Esophagus muscularis mucosa (tissue), 4 donors: ENCODE results near the gene MAGI1. TPM values are rescaled to one million over a fixed set of nuclear protein-coding genes. Genes with fewer than 3 reads are reported as not detected.

Source experiments
- DNase-seq: peaks from one replicate; pipeline ENCODE4 v3.0.0-alpha.2; 2017; ENCODE audit errors: extremely low spot score
- H3K27ac ChIP-seq, 4 donors: fragments of 200-600 bp; sonication (generic); replicated peaks in 1 of 4; 1 replicate in 3 of 4; 2 replicates in 1 of 4; pipeline ENCODE4 v1.5.1; 2016 to 2019; ENCODE audit warnings: mild to moderate bottlenecking in 1 of 4
- H3K27me3 ChIP-seq, 4 donors: fragments of 200-600 bp; sonication (generic); one replicate each; pipeline versions ENCODE4 v1.5.1 to v1.6.0; 2016 to 2019
- H3K36me3 ChIP-seq, 4 donors: fragments of 200-600 bp; sonication (generic); one replicate each; pipeline ENCODE4 v1.5.1; 2016 to 2019
- H3K4me1 ChIP-seq, 4 donors: fragments of 200-600 bp; sonication (generic); one replicate each; pipeline ENCODE4 v1.5.1; 2016 to 2019
- H3K4me3 ChIP-seq, 4 donors: fragments of 200-600 bp; sonication (generic); 1 replicate in 2 of 4; 2 replicates in 2 of 4; pipeline ENCODE4 v1.5.1; 2016 to 2019; ENCODE audit warnings: mild to moderate bottlenecking in 4 of 4, moderate library complexity in 1 of 4
- H3K9me3 ChIP-seq, 4 donors: fragments of 200-600 bp; sonication (generic); 1 replicate in 3 of 4; 2 replicates in 1 of 4; pipeline ENCODE4 v1.5.1; 2016 to 2019
- CTCF ChIP-seq, 3 experiments: fragments of 200-600 bp in 2 of 3; fragments of 450-650 bp in 1 of 3; sonication (generic) in 2 of 3; IDR thresholded peaks; one replicate each; pipeline ENCODE4 v1.5.1; 2017 to 2019; ENCODE audit warnings: antibody characterized with exemption in 3 of 3, mild to moderate bottlenecking in 2 of 3, moderate library complexity in 1 of 3
- EP300 ChIP-seq: sonication (generic); formaldehyde crosslinking; IDR thresholded peaks from one replicate; pipeline ENCODE4 v1.6.1; 2017; ENCODE audit warnings: antibody characterized with exemption
- POLR2A ChIP-seq: fragments of 450-650 bp; IDR thresholded peaks from one replicate; pipeline ENCODE4 v1.6.1; 2017; ENCODE audit warnings: antibody characterized with exemption, moderate library complexity, mild to moderate bottlenecking, low read depth
- POLR2AphosphoS5 ChIP-seq, 2 donors: sonication (generic); formaldehyde crosslinking; IDR thresholded peaks; one replicate each; pipeline ENCODE4 v1.6.1; 2017; ENCODE audit warnings: antibody characterized with exemption in 2 of 2
- WGBS: methylation state at CpG from one replicate; pipeline ENCODE4 v1.1.5; 2018; 5-methylcytosine and 5-hydroxymethylcytosine counted together
- intact Hi-C: fragments of 100-400 bp; cut with DNase I; formaldehyde crosslinking; loops from one replicate; pipeline ENCODE4 v1.15.1; 2023
- total RNA-seq, 4 donors: library from RNA; depleted of rRNA; stranded (reverse); fragments of >200 nt; gene quantifications; one replicate each; pipeline versions ENCODE4 v1.1.0 to v1.2.1, GENCODE V29; 2016

MAGI1 gene
- 10 to 100 TPM; 17.1 to 35.1 (median 25.2) TPM for total RNA-seq

- intact Hi-C loops = loop anchor here (5.0 to 10.0 kb wide), 4 partner anchors 78 to 254 kb away; no protein-coding TSS in a partner anchor
- TF ChIP-seq EP300 (no peak), CTCF (IDR thresholded peaks at IDR 0.05) (peak in 1 of 3 experiments; percentile 2), POLR2A (no peak), POLR2AphosphoS5 (IDR thresholded peaks at IDR 0.05) (peak; percentile 61 to 86)
- peak within 1 kb of the TSS; percentile 71 to 90 (median 80) for H3K4me3 ChIP-seq
- H3K27me3 ChIP-seq = no peaks in the 10 kb centered on the region
- DNase-seq = peak; percentile 94
- no peaks in the 10 kb centered on the region for H3K36me3 ChIP-seq
- peaks cover 6 to 40% (median 35%) of the 10 kb centered on the region in 4 donors for H3K4me1 ChIP-seq
- whole genome bisulfite sequencing = 1% methylated on average over 26 of the region's 73 CpGs
- no peaks in the 10 kb centered on the region for H3K9me3 ChIP-seq
- H3K27ac ChIP-seq = peak within 1 kb of the TSS; percentile 88 to 96 (median 92)
Observed at GRCh38 chr3:66038726-66039589, at the start of gene MAGI1. TSS of gene MAGI1 (minus strand) at chr3:66038918. CDS start at chr3:66038308, 610 bp downstream.

GRCh38 chr3:66083784-66084213 lies 45.1 kb upstream of the MAGI1 start:
- TF ChIP-seq CTCF (IDR thresholded peaks at IDR 0.05) (no peak), POLR2AphosphoS5 (IDR thresholded peaks at IDR 0.05) (no peak), POLR2A (no peak), EP300 (no peak)
- H3K27ac ChIP-seq = no peak overlapping the region
- intact Hi-C loops = no loop called here
- H3K9me3 ChIP-seq = no peaks in the 10 kb centered on the region
- no peaks in the 10 kb centered on the region for H3K27me3 ChIP-seq
- 75% methylated on average over 3 of the region's 3 CpGs for WGBS
- H3K4me1 ChIP-seq = no peaks in the 10 kb centered on the region
- no peak overlapping the region for H3K4me3 ChIP-seq
- H3K36me3 ChIP-seq = no peaks in the 10 kb centered on the region
- no peak for DNase-seq

- TF ChIP-seq EP300 (no peak), CTCF (IDR thresholded peaks at IDR 0.05) (no peak), POLR2A (no peak), POLR2AphosphoS5 (IDR thresholded peaks at IDR 0.05) (no peak)
- Histone ChIP-seq H3K36me3 (no peaks in the 10 kb centered on the region), H3K9me3 (no peaks in the 10 kb centered on the region), H3K27me3 (no peaks in the 10 kb centered on the region), H3K4me3 (no peak overlapping the region), H3K4me1 (no peaks in the 10 kb centered on the region), H3K27ac (no peak overlapping the region)
- intact Hi-C loops = no loop called here
- WGBS = 79% methylated on average over 5 of the region's 5 CpGs
- no peak for DNase-seq
Observed at GRCh38 chr3:66083096-66083678, 44.5 kb upstream of the MAGI1 start.

GRCh38 chr3:66082679-66083078 lies 44.0 kb upstream of the MAGI1 start:
- H3K27me3 ChIP-seq = no peaks in the 10 kb centered on the region
- H3K4me3 ChIP-seq = no peak overlapping the region
- DNase-seq = no peak
- H3K4me1 ChIP-seq = no peaks in the 10 kb centered on the region
- H3K9me3 ChIP-seq = peaks cover 0 to 4% (median 0%) of the 10 kb centered on the region in 4 donors
- TF ChIP-seq POLR2A = no peak
- TF ChIP-seq EP300 = no peak
- no peak overlapping the region for H3K27ac ChIP-seq
- intact Hi-C loops = no loop called here
- H3K36me3 ChIP-seq = no peaks in the 10 kb centered on the region

- Histone ChIP-seq H3K4me3 (no peak overlapping the region), H3K36me3 (no peaks in the 10 kb centered on the region), H3K27me3 (no peaks in the 10 kb centered on the region), H3K9me3 (peaks cover 0 to 5% (median 0%) of the 10 kb centered on the region in 4 donors), H3K27ac (no peak overlapping the region), H3K4me1 (no peaks in the 10 kb centered on the region)
- DNase-seq = no peak
- 87% methylated on average over 3 of the region's 3 CpGs for WGBS
- intact Hi-C loops = no loop called here
- TF ChIP-seq POLR2A (no peak), CTCF (IDR thresholded peaks at IDR 0.05) (no peak), EP300 (no peak), POLR2AphosphoS5 (IDR thresholded peaks at IDR 0.05) (no peak)
Observed at GRCh38 chr3:66080167-66080566, 41.4 kb upstream of the MAGI1 start.
